Heart right ventricle (tissue), 16 donors: ENCODE results near the gene VASP. TPM values are rescaled to one million over a fixed set of nuclear protein-coding genes. Genes with fewer than 3 reads are reported as not detected.
A peak's percentile ranks its signal among the peaks of the same experiment; 100 is the strongest.

Experiments
- ATAC-seq, 8 donors: fragments of 200-7000 bp; cut with Tn5 transposase; one replicate each; pipeline ENCODE4 v1.9.1; 2020; ENCODE audit warnings: mild to moderate bottlenecking in 8 of 8, moderate library complexity in 8 of 8, moderate number of reproducible peaks in 1 of 8
- DNase-seq, 2 donors: peaks; one replicate each; pipeline ENCODE4 v3.0.0-alpha.2; 2020
- H3K27ac ChIP-seq, 10 donors: fragments of 200-600 bp; sonication (generic) in 2 of 10; one replicate each; pipeline versions ENCODE4 v1.5.0 to v1.8.0; 2020 to 2022; ENCODE audit warnings: mild to moderate bottlenecking in 3 of 10
- H3K27me3 ChIP-seq, 7 donors: fragments of 200-600 bp; one replicate each; pipeline ENCODE4 v1.8.0; 2021 to 2022; ENCODE audit warnings: mild to moderate bottlenecking in 2 of 7
- H3K36me3 ChIP-seq, 9 donors: fragments of 200-600 bp; sonication (generic) in 1 of 9; one replicate each; pipeline versions ENCODE4 v1.5.0 to v1.8.0; 2020 to 2022; ENCODE audit warnings: mild to moderate bottlenecking in 2 of 9
- H3K4me1 ChIP-seq, 9 donors: fragments of 200-600 bp; sonication (generic) in 1 of 9; one replicate each; pipeline versions ENCODE4 v1.5.0 to v1.8.0; 2020 to 2022; ENCODE audit warnings: mild to moderate bottlenecking in 4 of 9
- H3K4me3 ChIP-seq, 10 donors: fragments of 200-600 bp; sonication (generic) in 2 of 10; one replicate each; pipeline versions ENCODE4 v1.5.0 to v1.8.0; 2020 to 2022; ENCODE audit warnings: mild to moderate bottlenecking in 7 of 10, moderate library complexity in 2 of 10
- H3K9me3 ChIP-seq, 11 donors: fragments of 200-600 bp in 10 of 11; sonication (generic) in 2 of 11; one replicate each; pipeline versions ENCODE4 v1.5.0 to v1.8.0; 2013 to 2022; ENCODE audit warnings: mild to moderate bottlenecking in 2 of 11, control low read depth in 1 of 11, moderate library complexity in 1 of 11
- WGBS, 2 donors: extraction: QIAGEN DNeasy Blood & Tissue Kit; methylation state at CpG; one replicate each; pipeline ENCODE4 v1.1.7; 2013; ENCODE audit warnings: inconsistent platforms in 1 of 2; 5-methylcytosine and 5-hydroxymethylcytosine counted together
- intact Hi-C, 10 donors: fragments of 100-400 bp; cut with DNase I; formaldehyde crosslinking; loops; one replicate each; pipeline versions ENCODE4 v1.11.1 to v1.14.2; 2022
- polyA plus RNA-seq, 2 donors: library from polyadenylated mRNA; stranded (reverse); fragments of 200-250 nt; gene quantifications; one replicate each; pipeline ENCODE4 v1.2.3, GENCODE V29; 2013
- total RNA-seq, 10 donors: library from RNA; stranded (reverse); fragmentation: NEBNext Ultra II Directional in 3 of 10; extraction: Animal tissue kit (Norgen Biotek cat#: 25700) in 3 of 10; gene quantifications; one replicate each; pipeline versions ENCODE4 v1.2.1 to v1.2.4, GENCODE V29; 2021 to 2023
- TF ChIP-seq, protein P1 (sequence below), 9 donors: fragments of 200-600 bp; sonication (generic) in 2 of 9; IDR thresholded peaks; one replicate each; pipeline versions ENCODE4 v1.5.0 to v1.8.0; 2021 to 2022; ENCODE audit warnings: antibody characterized with exemption in 9 of 9, mild to moderate bottlenecking in 5 of 9, moderate library complexity in 1 of 9
- donor health status: Arrhythmogenic right ventricular cardiomyopathy.
- donor health status: ischemic (EF 13 %, LVEDD 7.1; RV severe dilation, severe dysfunction).
- donor health status: healthy with polysubstance abuse.
- donor health status: DM: no; HTN: yes; CAD: no.
- donor health status: DM: no; HTN: no; CAD: no.
- donor health status: ischemic (EF 25% LVEDD 6.9; RV normal size, moderate dysfunction).
- donor health status: ischemic (EF 25% LVEDD 5.7; RV mildly dilated, moderate dysfunction).
- donor health status: healthy.
- donor health status: DM: yes; HTN: yes; CAD: no.
- donor health status: Ischemic cardiomyopathy.
- donor health status: ischemic (EF 35%, LVEDD 5.7; RV mildly dilated, moderate dysfunction).
- donor health status: nonischemic (EF 11% LVEDD 7.7; RV severe dilation, severe dysfunction).
- donor health status: DM: yes; HTN: yes; CAD: no.
- donor health status: PGD.
- donor health status: ischemic (EF 29% LVEDD 5.4; RV normal size, mild dysfunction).
- donor health status: nonischemic (EF 23%, LVEDD 6.1; RV moderate dilation, normal function).

VASP gene
- total and polyA plus RNA-seq, 12 donors = 24.9 to 78.6 (median 43.6) TPM

DNA sequence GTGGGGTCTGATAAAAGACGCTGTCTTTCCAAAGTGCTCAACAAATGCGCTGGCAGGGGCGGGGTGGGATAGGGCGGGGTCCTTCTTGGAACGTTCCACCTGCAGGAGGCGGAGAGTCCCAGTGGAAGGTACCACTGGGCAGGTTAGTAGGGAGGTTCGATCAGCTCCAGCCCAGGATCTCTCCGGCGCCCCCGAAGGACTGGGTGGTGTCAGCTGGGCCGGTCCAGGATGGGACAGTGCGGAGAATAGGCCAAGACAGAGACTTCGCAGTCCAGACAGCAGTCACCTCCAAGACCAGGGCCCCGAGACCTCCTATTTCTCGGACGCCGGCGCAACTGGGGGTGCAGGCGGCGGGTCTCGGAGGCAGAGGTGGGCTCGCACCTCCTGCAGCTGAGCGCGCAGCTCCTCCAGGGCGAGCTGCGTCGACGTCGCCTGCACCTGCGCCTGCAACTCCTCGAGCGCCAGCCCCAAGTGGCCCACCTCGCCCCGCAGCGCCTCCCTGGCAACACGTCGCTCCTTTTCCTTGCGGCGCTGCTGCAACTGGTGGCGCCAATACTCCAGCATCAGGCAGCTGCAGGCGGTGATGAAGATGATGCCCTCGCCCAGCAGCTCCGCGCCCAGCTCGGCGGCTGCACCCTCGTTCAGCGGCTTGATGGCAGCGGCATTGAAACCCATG lies 21.6 kb downstream of the VASP start:
- 8 to 10% methylated on average over 49 of the region's 49 CpGs for WGBS, 2 donors
- Histone ChIP-seq H3K27me3 (peaks cover 0 to 7% (median 0%) of the 10 kb centered on the region in 7 donors), H3K36me3 (peaks cover 0 to 42% (median 14%) of the 10 kb centered on the region in 9 donors), H3K4me1 (peaks cover 6 to 43% (median 21%) of the 10 kb centered on the region in 9 donors), H3K4me3 (peak overlapping the region in 8 of 10 donors; percentile 13 to 38 (median 25)), H3K27ac (peak overlapping the region in 2 of 10 donors; percentile 6 to 60), H3K9me3 (peaks cover 0 to 9% (median 0%) of the 10 kb centered on the region in 11 donors)
- intact Hi-C loops = loop anchor here in 2 of 10 donors (5.0 kb wide), 2 partner anchors 33 to 38 kb away; no protein-coding TSS in a partner anchor
- ATAC-seq (peak in 5 of 8 donors; percentile 6 to 43 (median 24)), DNase-seq (no peak)
- TF ChIP-seq, protein P1, sequence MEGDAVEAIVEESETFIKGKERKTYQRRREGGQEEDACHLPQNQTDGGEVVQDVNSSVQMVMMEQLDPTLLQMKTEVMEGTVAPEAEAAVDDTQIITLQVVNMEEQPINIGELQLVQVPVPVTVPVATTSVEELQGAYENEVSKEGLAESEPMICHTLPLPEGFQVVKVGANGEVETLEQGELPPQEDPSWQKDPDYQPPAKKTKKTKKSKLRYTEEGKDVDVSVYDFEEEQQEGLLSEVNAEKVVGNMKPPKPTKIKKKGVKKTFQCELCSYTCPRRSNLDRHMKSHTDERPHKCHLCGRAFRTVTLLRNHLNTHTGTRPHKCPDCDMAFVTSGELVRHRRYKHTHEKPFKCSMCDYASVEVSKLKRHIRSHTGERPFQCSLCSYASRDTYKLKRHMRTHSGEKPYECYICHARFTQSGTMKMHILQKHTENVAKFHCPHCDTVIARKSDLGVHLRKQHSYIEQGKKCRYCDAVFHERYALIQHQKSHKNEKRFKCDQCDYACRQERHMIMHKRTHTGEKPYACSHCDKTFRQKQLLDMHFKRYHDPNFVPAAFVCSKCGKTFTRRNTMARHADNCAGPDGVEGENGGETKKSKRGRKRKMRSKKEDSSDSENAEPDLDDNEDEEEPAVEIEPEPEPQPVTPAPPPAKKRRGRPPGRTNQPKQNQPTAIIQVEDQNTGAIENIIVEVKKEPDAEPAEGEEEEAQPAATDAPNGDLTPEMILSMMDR (IDR thresholded peaks at IDR 0.05) = peak in 2 of 9 donors; percentile 17 to 23

DNA sequence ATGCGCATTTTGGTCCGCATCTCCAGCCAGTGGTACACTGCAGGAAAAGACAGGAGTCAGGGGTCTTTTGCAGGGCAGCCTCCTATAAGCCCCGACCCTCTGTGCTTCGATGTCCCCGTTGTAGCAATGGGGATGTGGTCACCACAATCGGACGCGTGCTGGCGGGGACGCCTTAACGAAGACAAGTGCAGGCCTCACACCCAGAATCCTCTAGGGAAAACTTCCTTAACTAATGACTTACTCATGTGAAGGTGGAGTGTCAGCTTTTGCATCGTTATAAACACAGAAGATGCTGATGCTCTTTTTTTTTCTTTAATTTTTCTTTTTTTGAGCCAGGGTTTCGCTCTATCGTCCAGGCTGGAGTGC lies 22.1 kb downstream of the VASP start:
- 27 to 32% methylated on average over 14 of the region's 14 CpGs for WGBS, 2 donors
- DNase-seq (no peak), ATAC-seq (no peak)
- TF ChIP-seq, protein P1 (IDR thresholded peaks at IDR 0.05) = no peak
- intact Hi-C loops = loop anchor here in 2 of 10 donors (5.0 kb wide), 2 partner anchors 33 to 38 kb away; no protein-coding TSS in a partner anchor
- Histone ChIP-seq H3K4me3 (peak overlapping the region in 5 of 10 donors; percentile 13 to 38 (median 36)), H3K27ac (peak overlapping the region in 1 of 10 donors; percentile 6), H3K36me3 (peaks cover 0 to 37% (median 12%) of the 10 kb centered on the region in 9 donors), H3K9me3 (peaks cover 0 to 9% (median 0%) of the 10 kb centered on the region in 11 donors), H3K27me3 (peaks cover 0 to 7% (median 0%) of the 10 kb centered on the region in 7 donors), H3K4me1 (peaks cover 6 to 39% (median 17%) of the 10 kb centered on the region in 9 donors)

DNA sequence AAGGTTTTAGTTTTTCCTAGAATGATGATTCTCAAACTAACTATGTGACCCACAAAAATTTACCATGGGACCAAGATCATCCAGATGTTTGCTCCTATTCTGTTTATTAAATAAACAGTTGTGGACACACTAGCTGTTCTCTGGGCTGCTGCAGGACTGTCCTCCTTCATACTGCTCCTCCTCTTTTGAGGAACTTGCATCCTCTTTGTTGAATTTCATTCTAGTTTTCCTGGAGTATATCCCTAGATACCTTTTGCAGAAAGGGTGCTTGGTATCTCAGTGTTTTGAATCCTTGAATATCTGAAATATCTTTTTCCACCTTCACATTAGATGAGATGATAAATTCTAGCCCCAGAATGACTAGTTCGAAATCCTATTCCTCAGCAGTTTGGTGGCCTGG lies 24.1 kb downstream of the VASP start:
- TF ChIP-seq, protein P1 (IDR thresholded peaks at IDR 0.05) = no peak
- Histone ChIP-seq H3K9me3 (peaks cover 0 to 9% (median 0%) of the 10 kb centered on the region in 11 donors), H3K36me3 (peaks cover 0 to 18% (median 2%) of the 10 kb centered on the region in 9 donors), H3K4me3 (no peak overlapping the region), H3K4me1 (peaks cover 6 to 27% (median 17%) of the 10 kb centered on the region in 9 donors), H3K27ac (no peak overlapping the region), H3K27me3 (peaks cover 0 to 7% (median 0%) of the 10 kb centered on the region in 7 donors)
- no peak for ATAC-seq
- no peak for DNase-seq
- intact Hi-C loops = no loop called here
- WGBS, 2 donors = 100% methylated on average over 1 of the region's 1 CpG

DNA sequence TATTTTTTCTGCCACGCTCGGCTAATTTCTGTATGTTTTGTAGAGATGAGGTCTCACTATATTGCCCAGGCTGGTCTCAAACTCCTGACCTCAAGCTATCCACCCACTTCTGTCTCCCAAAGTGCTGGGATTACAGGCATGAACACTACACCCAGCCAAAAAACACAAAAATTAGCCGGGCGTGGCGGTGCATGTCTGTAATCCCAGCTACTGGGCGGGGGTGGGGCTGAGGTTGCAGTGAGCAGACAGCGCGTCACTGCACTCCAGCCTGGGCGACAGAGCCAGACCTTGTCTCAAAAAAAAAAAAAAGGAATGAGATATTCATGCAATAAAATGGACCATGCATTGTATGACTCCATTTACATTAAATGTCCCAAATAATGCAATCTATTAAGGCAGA lies 32.2 kb downstream of the VASP start:
- intact Hi-C loops = no loop called here
- DNase-seq (no peak), ATAC-seq (no peak)
- peaks cover 0 to 12% (median 0%) of the 10 kb centered on the region in 11 donors for H3K9me3 ChIP-seq
- TF ChIP-seq, protein P1 (IDR thresholded peaks at IDR 0.05) = no peak
- H3K27ac ChIP-seq = no peak overlapping the region
- no peak overlapping the region for H3K4me3 ChIP-seq
- H3K27me3 ChIP-seq = no peaks in the 10 kb centered on the region
- 89 to 91% methylated on average over 9 of the region's 9 CpGs for WGBS, 2 donors
- no peaks in the 10 kb centered on the region for H3K36me3 ChIP-seq
- H3K4me1 ChIP-seq = peaks cover 0 to 10% (median 0%) of the 10 kb centered on the region in 9 donors
